Measurements from ENCODE around the gene FBXL3.
"Not testable (repeated sequence)": the region's sequence is repeated elsewhere in the genome, so short reads cannot be mapped to it uniquely, and the experiment has no call there.

Gene FBXL3

DNA sequence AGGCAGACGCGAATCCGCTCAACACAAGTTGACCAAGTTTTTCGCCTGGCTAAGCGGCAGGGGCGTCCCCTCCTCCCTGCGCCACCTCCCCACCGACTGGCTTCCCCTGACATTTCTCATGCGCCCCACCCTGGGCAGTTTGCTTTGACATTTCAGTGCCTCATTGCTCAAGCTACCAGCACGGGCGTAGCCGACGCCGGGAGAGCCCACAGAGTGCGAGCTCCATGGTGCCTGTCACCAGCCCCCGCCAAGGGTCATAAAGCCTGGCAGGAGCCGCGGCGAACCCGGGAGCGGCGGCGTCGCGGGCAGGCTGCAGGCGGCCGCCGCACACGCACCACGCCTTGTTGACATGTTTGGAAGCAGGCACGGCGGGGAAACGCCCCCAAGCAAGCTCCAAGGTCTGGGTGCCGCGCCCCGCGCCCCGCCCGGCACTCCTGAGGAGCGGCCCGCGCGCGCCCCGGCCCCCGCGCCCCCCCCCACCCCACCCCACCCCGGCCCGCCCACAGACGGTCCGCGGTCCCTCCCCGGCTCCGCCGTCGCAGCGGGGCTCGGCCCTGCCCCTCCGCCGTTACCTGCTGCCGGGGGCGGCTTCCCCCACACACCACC, 601 bp downstream of the FBXL3 start:
- DNase-seq, result peak; percentile 84

DNA sequence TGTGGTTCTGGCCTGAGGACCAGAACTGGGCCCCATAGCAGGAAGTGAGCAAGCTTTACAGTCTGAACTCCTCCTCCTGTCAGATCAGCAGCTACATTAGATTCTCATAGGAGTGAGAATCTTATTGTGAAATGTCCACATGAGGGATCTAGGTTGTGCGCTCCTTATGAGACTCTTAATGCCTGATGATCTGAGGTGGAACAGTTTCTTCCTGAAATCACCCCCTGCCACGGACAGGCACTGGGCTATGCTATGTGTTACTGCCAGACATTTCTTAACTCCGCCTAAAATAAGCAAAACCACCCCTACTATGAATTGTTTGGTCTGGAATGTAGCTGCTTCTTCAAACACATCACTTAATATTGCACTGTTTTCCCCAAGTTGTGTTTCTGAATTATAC, 4.6 kb downstream of the FBXL3 start:
- DNase-seq, result no peak

GRCh38 chr13:77019756-77020155, 7.2 kb downstream of the FBXL3 start:
- DNase-seq, result no peak

- DNase-seq, result no peak
Observed at GRCh38 chr13:77016888-77017623, 9.9 kb downstream of the FBXL3 start.

- no peak for DNase-seq
Observed at GRCh38 chr13:77016251-77016812, 10.6 kb downstream of the FBXL3 start.

DNA sequence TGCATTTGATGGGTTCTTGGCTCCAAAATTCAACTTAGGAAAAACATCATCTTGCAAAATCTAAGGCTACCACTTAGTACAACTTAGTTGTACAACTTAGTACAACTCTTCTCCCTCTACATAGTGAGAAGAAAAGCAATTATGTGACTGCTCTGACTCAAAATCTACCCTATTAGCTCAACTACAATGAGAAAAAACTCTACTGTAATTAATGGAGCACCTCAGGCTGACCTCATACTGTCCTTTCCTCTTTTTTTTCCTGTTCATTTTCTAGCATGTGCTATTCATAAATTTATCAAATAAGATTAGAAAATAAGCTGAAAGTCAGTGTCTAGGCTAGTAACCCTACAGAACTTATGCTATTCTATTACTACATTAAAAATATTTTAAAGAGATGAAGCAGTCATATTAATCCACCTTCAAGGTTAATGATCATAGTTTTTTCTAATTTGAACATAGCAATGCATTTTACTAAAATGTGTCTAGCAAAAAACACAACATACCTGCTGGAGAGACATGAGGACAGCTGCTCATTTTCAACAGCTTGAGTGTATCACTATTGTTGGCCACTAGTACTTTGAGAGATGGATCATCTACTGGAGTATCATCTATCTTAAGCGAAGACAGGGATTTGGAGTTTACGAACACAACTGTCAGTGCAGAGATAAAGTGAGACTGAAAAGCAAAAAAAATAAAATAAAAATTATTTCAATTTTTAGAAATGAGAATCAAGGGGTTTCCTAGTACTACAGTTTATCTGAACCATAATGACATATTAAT, 11.9 kb downstream of the FBXL3 start:
- DNase-seq, result no peak

DNA sequence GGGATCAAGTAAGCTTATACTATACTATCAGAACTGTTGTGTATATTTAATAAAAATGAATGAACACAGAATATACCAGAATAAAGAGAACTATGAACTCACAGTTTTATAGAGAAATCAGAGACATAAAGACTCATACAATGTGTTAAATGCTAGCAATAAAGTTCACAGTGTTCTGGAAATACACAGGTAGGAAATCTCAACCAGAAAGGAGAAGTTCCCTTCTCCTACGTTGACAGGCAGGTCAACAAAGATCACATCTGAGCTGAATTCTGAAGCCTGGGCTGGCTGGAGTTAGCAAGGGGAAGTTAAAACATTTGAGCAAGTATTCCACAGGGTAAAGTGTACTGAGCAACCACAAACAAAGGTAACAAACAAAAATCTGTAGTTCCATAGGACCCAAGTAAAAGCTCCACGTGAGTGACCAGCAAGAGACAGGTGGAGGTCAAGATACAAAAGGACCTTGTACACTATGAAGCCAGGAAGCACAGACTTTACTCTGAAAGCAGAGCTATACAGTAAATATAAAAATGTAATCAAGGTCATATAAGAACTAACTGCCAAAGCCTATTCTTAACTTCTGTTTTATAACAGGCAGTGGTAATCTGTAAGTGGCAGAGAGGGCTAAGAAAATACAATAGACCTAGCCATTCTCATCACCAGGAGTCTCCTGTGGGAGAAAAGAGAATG, 13.0 kb downstream of the FBXL3 start:
- no peak for DNase-seq

GRCh38 chr13:77009719-77010118, 17.2 kb downstream of the FBXL3 start:
- not testable (repeated sequence) for DNase-seq

DNA sequence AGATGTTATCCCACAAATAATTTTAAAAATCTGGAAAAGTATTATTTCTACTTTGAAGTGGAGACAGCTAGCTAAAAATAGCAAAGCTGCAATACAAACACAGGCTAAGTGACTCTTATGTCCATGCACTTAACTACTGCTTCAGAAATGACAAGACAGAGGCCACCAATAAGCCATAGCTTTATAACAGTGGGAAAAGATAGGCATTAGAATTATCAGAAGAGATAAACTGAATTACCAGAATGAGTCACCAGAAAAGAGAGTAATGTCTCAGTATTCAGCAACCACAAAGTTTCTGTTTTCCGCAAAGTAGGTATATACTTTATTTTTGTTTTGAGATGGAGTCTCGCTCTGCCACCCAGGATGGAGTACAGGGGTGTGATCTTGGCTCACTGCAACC, 17.9 kb downstream of the FBXL3 start:
- DNase-seq, result peak; percentile 19

DNA sequence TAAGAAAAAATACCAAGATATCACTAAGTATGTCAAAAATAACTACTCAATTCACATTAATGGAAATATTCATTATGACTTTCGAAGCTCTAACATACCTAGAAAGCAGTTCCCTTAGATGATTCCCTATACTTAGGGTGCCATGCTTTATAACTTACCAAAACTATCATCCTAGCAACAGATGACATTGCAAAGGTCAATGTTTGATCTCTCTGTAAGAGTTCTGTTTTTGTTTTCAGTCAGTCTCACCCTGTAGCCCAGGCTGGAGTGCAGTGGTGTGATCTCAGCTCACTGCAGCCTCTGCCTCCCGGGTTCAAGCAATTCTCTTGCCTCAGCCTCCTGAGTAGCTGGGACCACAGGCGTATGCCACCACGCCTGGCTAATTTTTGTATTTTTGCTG, 18.6 kb downstream of the FBXL3 start:
- DNase-seq, result not testable (repeated sequence)

GRCh38 chr13:77002590-77003190, 24.3 kb downstream of the FBXL3 start:
- DNase-seq, result no peak

DNA sequence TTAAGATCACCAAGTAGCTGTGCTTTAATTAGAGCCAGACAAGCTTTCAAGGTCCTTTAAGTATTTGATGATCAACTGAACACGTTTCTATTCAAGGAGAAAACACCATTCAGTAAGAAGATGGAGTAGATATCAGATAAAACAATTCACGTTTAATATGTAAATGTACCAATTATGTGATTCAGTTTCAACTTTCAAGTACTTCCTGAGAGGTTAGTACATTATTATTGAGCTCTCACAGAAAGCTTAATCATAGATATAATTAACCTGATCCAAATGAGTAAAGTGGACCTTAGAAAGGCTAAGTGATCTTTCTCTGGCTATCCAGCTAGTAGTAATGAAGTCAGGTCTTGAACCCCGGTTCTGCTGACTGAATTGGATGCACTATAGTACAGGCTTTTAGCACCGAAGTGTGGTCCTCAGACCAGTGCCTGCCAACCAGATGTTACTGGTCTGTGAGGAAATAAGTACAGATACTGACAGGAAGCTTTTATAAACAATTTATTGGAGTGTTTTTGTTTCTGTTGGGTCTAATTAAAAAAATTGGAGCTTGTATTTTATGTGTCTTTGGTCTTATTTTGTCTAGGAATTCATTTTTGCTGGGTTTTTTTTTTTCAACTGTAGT, 24.9 kb downstream of the FBXL3 start:
- no peak for DNase-seq

DNA sequence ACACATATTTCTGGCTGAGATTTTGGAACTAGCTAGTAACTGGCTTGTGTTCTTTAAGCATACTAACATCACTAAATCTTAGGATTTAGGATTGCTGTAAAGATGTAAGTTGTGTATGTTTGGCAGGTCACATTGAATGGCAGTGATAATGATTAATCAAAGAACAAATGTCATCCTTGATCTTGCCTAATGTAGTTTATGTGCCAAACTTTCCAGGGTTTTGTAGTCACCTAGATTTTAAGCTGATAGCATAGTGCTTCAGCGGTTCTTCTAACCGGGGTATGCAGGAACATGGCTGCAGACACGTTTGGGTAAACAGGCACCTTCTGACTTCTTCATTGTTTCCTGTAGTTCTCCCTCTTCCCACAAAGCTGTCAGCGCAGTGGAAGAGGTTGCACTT, 25.4 kb downstream of the FBXL3 start:
- no peak for DNase-seq

- DNase-seq, result no peak
Observed at GRCh38 chr13:77000475-77000874, 26.5 kb downstream of the FBXL3 start.

GRCh38 chr13:76994281-76994680, 32.7 kb downstream of the FBXL3 start:
- no peak for DNase-seq

GRCh38 chr13:76993473-76993872, 33.5 kb downstream of the FBXL3 start:
- DNase-seq, result no peak

- no peak for DNase-seq
Observed at GRCh38 chr13:76993021-76993420, 33.9 kb downstream of the FBXL3 start.

DNA sequence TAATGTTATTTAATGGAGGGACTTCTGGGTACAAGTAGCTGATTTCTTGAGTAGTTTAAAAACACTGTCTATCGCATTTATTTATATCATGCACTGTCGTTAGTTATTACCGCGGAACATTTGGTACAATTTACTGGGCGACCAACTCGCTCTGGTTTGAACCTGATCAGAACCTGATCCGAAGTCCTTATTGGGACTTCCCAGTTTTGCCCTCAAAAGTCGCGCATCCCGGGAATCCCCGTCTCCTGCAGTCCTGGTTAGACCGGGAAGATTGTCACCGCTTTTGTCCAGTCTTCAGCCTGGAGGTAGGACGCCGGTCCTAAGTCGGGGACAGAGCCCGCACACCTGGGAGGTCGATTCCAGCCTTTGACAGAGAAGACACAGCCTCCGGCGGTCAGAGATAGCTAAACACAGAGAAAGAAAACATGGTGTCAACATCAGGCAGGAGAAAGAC, 34.4 kb downstream of the FBXL3 start:
- peak; percentile 21 for DNase-seq

- DNase-seq, result peak; percentile 95
Observed at GRCh38 chr13:76991796-76992547, 35.0 kb downstream of the FBXL3 start, which contains the start of gene CLN5. Gene CLN5, plus strand, starts transcription at chr13:76992081. Its CDS starts 18 bp downstream, at chr13:76992099.

GRCh38 chr13:76991432-76991795, 35.5 kb downstream of the FBXL3 start:
- DNase-seq, result peak; percentile 78

DNA sequence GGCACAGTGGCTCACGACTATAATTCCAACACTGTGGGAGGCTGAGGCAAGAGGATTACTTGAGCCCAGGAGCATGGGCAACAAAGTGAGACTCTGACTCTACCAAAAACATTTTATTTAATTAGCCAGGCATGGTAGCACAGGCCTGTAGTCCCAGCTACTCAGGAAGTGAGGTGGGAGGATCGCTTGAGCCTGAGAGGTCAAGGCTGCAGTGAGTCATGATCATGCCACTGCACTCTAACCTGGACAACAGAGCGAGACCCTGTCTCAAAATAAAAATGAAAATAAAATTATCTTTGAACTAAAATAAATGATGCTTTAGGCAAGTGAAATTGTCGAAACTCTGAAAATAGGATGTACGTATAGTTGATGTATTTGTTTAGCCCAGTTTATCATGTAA, 43.3 kb downstream of the FBXL3 start:
- DNase-seq, result no peak
